HG03196 (cell line): Measurements from ENCODE around the gene EIPR1.
"Not testable (repeated sequence)": the region's sequence is repeated elsewhere in the genome, so short reads cannot be mapped to it uniquely, and the experiment has no call there.

Source experiments
- ATAC-seq: cut with Tn5 transposase; IDR thresholded peaks from one replicate; pipeline ENCODE4 v1.9.1; 2021; ENCODE audit not compliant: unreplicated experiment

EIPR1 gene

DNA sequence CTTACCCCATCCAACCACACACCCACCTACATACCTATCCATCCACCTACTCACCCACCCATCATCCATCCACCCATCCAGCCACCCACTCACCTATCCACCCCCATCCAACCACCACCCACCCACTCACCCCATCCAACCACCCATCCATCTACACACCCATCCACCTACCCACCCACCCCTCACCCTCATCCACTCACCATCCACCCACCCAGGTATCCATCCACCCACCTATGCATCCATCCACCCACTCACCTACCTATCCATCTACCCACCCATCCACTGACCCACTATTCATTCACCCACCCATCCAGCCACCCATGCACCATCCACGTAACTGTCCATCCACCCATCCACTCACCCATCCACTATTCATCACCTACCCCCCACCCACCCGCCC is 194.8 kb downstream of the EIPR1 start:
- ATAC-seq, result no peak

DNA sequence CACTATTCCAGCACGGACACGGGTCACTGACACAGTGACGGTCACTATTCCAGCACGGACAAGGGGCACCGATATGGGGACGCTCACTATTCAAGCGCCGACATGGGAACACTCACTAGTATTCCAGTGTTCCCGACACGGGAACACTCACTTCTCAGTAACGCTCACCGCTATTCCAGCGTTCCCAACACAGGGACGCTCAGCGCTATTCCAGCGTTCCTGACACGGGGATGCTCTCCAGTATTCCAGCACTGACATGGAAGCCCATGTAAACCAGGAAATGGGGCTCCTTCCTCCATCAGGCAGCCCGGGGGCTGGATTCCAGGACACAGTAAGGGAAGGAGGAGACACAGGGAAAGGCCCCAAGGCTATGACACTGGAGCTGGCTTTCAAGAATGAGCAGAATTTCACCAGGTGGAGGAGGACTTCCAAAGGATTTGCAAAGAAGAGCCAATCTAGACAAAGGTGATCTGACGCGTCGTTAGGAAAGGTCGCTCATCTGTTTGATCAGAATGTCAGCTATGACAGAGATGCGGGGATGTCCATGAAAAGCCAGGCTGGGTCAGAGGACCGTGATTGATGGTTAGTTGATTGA is 196.1 kb downstream of the EIPR1 start:
- ATAC-seq, result no peak

DNA sequence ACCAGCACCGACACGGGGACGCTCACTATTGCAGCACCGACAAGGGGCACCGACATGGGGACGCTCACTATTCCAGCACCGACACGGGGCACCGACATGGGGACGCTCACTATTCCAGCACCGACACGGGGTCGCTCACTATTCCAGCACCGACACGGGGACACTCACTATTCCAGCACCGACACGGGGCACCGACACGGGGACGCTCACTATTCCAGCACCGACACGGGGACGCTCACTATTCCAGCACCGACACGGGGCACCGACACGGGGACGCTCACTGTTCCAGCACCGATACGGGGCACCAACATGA is 196.8 kb downstream of the EIPR1 start:
- not testable (repeated sequence) for ATAC-seq

DNA sequence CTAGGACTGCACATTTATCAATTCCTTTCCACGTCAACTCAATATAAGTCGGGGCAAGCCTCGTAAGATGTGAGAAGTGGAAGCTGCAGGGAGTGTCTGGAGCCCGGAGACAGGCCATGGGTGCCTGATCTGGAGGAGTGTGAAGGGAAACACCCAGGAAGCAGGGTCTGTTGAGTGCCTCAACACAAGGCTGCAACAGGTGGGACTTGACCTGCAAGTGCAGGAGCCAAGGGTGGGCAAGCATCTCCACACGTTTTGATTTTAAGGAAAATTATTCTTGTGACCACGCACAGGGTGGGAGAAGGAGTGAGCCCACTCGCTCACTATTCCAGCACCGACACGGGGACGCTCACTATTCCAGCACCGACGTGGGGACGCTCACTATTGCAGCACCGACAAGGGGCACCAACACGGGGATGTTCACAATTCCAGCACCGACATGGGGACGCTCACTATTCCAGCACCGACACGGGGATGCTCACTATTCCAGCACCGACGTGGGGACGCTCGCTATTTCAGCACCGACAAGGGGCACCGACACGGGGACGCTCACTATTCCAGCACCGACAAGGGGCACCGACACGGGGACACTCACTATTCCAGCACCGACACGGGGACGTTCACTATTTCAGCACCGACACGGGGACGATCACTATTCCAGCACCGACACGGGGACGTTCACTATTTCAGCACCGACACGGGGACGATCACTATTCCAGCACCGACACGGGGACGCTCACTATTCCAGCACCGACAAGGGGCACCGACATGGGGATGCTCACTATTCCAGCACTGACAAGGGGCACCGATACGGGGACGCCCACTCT is 197.3 kb downstream of the EIPR1 start:
- ATAC-seq, result no peak

DNA sequence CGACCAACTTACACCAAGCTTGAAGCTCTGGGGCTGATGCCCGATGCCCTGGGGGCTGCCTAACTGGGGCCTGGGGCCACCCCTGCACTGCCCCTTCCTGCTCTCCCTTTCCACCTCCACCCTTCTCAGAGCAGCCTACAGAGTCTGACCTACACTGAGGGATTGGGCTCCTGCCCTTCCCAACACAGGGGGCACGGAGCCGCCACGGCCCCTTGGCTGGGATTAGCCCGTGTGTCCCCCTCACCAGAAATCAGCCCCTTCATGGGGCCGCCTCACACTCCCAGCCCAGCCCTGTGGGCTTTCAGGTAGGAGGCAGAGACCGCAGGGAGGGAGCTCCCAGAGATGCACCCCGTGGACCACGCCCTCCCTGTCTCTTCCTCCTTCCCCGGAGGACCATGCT is 198.0 kb downstream of the EIPR1 start:
- ATAC-seq, result no peak

DNA sequence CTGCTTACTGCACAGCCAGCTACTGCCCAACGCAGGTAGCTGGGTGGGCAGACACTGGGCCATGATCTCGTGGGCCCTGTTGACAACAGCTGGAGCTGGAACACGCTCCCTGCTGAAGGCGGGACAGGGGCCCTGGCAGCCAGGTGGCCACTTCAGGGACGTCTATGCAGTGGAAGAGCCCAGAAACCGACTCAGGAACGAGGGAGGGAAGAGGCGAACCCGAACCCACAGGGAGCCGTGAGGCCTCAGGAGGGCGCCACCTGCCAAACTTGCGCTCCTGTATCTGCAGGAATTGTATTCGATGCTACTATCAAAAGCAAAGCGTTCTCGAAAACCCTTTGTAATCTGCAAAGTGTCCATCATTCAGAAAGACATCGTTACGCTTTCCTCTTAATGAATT is 198.4 kb downstream of the EIPR1 start:
- ATAC-seq, result no peak

DNA sequence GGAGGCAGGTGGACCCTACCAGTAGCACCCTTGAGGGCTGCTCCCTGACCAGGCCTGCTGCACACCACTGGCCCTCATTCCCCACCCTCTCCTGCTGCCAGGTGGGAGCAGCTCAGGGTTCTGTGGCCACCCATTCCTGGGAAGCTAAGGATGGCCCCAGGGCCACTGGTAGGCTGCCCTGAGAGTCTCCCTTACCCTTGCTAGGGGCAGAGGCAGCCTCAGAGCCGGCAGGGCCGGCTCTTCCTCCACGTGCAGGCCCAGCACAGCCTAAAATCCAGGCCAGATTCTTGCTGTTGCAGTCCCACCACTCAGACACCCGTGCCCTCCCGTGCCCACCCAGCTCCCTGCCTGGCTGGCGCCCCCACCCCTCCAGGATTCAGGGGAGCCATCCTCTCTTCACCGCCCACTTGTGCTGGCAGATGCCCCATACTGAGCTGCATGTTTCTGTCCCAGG is 199.0 kb downstream of the EIPR1 start:
- no peak for ATAC-seq

DNA sequence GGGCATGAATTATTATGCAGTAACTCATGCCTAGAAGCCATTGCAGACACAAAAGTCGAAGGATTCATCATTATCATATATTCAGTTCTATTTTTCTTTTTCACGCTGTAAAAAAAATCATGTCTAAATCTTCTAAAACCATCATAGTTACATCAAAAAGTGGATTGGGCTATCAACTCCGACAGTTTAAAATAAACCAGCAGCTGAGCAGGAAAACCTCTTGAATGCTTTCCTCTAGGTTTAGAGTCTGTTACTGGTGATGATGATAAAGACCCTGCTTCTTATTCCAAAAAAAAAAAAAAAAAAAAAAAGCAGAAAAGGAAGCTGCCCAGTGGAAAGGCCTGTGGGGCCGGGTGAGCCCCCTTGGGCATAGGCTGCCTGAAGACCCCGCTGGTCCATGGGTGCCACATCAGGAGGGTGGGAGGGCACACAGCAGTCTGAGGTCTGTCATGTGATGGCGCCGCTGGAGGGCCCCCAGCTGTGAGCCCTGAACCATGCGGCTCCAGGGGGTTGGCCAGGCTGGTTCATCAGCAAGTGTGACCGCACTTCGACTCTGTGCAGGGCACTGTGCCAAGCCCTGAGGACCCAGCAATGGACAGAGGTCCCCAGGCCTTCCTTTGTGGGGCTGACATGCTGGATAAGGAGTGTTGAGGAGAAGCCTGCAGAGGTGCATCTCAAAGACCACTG is 199.6 kb downstream of the EIPR1 start:
- no peak for ATAC-seq

DNA sequence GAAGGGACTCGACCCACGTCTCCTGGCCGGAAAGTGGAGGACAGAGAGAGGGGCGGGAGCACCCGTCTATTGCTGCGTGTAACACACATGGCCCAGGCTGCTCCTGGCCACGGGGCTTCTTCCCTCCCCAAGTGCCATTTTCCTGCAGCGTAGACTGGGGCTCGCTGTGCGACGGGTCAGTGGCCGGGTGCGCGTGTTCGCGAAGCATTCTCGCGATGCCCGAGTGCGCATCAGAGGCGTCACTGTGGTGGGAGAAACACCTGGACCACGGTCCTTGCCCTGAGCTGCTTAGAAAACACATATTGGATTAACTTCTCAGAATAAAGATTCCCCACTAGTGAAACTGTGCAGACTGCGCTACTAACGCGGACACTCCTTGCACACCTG is 200.8 kb downstream of the EIPR1 start:
- ATAC-seq, result no peak

DNA sequence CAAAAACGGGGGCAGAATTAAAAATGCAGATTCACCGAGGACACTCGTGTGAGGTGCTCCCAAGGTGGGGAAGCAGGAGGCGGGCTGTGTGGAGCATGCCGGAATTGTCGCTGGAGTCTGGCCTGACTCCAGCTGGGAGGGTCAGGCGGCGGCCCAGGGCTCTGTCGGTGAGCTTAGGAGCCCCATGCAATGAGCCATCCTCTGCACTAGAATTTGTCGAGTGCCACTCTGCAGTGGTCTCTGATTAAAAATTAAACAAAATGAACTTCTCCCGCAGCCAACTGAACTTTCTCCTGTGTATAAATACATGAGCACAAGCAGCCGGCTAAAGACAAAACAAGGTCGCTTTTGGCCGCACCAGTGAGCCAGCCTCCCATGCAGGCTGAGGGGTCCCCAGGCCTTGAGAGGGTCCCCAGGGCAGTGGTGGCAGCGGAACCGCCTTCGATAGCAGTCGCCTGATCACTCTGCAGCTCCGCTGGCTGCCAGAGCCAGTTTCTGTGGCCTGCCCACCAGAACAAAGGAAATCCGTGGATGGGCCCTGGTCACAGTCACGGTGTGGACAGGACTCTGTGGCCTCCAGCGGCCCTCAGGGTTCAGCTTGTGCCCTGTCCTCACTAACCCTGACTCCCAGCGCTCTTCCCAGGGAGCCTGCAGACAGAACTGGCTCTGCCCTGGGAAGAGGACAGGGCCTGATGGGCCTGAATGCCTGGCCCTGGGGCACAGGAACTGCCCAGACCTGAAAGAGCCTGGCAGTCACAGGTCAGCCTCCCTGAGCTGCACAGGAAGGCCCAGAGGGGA is 201.3 kb downstream of the EIPR1 start:
- no peak for ATAC-seq

DNA sequence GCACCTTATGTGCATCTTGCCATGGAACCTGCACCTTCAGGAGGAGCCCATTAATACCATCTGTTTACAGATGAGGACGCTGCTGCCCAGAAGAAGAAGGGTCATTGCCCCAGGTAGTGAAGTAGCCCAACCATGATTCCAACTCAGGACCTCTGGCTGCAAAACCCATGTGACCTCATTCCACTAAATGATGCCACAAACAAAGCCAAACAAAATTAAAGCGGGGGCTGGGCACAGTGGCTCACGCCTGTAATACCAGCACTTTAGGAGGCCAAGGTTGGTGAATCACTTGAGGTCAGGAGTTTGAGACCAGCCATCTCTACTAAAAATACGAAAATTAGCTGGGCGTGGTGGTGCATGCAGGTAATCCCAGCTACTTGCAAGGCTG is 202.1 kb downstream of the EIPR1 start:
- no peak for ATAC-seq

DNA sequence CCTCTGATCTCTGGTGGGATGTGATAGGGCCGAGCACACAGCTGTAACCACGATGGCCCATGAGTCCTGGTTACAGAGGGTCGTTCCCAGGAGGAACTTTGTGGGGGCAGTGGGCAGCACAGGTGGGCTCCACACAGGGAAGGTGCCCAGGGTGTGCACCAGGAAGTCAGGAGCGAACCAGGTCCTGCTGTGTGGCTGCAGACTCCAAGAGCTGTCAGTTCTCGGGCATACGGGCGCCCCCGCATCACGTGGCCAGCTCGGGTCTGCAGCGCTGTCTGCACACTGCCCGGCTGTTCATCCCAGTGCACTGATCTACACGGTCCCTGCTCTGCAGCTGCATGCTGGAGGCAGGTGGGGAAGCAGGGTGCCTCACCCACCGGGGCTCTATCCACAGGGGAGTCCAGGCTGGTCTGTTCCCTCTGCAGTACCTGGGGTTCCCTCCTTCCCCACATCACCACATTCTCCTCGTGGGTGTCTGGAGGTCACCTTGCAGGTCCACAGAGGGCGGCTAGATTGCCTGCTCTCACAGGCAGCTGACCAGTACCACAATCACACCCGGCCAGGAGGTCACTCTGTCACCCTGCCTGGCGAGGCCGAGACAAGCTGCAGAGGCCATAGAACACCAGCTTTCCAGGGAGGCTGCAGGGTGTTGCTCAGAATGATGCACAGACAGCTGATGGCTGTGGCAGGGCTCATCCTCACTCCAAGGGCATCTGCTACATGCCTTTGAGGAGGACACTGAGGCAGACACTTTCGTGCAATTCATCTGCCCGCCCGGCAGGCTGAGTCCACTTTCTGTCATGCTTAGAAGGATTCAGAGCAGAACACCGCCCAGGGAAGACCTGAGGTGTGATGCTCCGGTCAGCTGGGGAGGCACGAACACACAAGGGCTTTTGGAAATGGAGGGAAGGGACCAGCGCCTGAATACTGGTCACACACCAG is 202.7 kb downstream of the EIPR1 start:
- no peak for ATAC-seq

DNA sequence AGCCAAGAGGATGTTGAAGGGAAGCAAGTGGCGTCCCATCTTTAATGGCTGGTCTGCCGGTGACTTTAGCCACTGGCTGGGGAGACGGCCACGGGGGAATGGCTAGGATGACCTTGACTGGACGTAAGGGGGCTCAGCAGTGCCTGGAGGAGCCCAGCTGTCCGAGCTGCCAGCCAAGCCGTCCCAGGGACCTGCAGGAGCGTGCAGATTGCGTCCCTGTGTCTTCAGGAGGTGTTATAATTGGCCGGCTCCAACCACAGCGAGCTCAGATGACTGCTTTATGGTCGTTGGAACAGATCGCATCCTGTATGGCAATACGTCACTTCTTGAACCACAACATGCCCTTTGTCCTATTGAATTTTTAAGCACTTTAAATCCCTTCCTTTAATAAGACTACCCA is 204.6 kb downstream of the EIPR1 start:
- no peak for ATAC-seq

DNA sequence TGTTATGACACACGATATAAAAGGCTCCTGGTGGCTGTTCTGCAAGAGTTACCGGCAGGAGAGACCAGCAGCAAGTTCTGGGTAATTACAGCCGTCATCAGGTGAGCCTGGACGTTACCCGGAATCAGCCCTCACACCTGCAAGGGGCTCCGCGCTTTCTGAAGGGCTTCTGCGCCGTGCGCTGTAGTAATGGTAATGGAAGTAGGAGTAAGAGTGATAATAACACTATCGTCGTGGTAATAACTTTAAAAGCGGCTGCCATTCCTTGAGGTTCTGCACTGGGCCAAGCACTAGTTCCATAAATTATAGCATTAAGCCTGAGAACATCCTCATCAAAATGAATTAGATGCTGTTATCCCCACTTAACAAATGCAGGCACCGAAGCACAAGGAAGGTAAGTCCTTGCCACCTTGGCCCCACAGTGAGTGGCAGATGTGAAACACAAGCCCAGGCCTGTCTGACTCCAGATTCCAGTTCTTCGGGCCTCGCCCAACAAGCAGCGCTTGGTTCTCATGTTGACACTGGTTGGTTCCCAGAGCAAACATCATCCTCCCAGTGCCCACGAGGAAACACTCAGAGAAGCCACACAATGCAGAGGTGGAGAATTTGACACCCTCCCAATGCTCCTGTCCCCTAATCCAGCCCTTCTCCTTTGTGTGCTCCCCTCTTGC is 205.2 kb downstream of the EIPR1 start:
- no peak for ATAC-seq

DNA sequence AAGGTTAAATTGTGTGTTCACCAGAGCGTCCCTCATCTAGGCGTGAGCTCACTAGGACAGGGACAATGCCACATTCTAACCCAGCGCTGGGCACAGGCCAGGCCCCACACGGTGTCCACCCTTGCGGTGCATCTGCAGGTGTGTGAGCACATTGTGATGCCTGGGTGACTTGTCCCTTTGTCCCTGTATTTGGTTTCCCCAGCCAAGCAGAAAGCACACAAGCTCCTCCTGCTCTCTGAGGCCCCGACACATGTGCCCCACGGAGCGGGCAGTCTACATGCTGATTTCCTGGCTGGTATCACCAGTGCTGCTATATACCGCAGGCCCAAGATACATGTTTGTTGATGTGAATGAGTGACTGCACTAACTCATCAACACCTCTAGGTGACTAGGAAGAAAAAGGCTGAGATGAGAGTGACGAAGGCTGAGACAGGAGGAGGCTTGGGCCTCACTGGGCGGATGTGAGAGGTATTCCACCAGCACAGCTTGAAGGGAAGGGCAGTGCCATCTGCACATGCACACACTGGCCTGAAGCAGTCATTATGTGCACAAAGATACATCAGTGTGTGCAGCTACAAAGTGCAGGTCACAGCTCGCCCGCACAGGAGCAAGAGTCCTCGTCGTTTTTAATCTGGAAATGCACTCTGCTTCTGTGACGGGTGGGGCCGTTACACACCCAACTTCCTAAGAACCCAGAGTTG is 205.9 kb downstream of the EIPR1 start:
- no peak for ATAC-seq

DNA sequence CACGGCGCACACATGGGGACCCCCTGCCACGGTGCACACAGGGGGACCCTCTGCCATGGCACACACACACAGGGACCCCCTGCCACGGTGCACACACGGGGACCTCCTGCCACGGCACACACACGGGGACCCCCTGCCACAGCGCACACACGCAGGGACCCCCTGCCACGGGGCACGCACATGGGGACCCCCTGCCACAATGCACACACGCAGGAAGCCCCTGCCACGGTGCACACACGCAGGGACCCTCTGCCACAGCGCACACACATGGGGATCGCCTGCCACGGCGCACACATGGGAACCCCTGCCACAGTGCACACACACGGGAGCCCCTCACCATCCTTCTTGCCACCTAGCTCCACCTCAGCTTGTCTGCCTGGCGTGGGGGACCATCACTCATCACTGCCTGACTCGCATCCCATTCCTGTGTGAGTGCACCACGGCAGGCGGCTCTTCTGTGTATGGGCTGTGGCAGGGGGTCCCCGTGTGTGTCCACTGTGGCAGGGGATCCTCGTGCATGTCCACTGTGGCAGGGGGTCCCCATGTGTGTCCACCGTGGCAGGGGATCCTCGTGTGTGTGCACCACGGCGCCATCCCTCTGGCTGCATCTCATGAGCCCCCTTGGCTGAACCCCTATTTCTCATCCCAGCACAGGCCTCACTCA is 206.7 kb downstream of the EIPR1 start:
- no peak for ATAC-seq

DNA sequence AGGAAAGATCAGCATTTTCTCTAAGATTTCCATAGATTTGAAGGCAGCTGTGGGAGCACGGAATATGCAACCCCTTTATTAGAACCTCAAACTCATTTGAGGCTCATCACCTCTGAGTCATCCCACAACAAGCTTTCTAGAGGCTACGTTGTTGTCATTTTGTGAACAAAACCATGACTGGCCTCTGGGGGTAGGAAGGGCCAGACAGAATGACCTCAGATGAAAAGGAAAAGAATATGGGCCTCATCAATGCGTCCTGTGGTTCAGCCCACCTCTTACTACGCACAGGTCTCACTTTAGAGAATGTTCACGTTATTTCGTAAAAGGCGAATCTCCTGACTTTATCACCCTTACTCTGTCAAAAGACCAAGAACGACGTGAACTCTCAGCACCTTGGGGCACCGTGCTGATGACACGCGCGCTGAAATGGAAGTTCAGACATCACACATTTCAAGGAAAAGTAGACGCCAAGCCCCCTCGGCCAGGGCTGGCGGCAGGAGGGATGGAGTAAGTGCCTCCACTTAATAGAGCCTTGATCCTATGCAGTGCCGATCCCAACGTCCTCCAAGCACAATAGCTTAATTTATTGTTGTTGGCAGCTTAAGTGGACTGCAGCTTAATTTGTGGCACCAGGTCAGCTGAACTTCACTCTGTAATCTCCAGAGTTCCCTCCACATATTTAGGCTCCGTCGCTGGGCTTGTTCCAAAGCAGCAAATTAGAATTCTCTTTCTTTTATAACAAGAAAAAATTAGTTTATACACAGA is 208.3 kb downstream of the EIPR1 start:
- ATAC-seq, result no peak
